GM18951 (cell line): Measurements from ENCODE around the gene KRT3.

Experiments used
- POLR2A ChIP-seq: IDR thresholded peaks from 4 replicates; pipeline ENCODE4 v1.6.1; 2011; ENCODE audit warnings: mild to moderate bottlenecking; ENCODE audit not compliant: insufficient read length, insufficient read depth; ENCODE audit errors: extremely low read depth
- in situ Hi-C: fragments of 300-500 bp; cut with MboI; formaldehyde crosslinking; loops from one replicate; pipeline ENCODE4 v1.12.0; 2022; ENCODE audit warnings: low sequenced_read_pairs, mixed read lengths, inconsistent platforms; ENCODE audit not compliant: unreplicated experiment

KRT3 gene

DNA sequence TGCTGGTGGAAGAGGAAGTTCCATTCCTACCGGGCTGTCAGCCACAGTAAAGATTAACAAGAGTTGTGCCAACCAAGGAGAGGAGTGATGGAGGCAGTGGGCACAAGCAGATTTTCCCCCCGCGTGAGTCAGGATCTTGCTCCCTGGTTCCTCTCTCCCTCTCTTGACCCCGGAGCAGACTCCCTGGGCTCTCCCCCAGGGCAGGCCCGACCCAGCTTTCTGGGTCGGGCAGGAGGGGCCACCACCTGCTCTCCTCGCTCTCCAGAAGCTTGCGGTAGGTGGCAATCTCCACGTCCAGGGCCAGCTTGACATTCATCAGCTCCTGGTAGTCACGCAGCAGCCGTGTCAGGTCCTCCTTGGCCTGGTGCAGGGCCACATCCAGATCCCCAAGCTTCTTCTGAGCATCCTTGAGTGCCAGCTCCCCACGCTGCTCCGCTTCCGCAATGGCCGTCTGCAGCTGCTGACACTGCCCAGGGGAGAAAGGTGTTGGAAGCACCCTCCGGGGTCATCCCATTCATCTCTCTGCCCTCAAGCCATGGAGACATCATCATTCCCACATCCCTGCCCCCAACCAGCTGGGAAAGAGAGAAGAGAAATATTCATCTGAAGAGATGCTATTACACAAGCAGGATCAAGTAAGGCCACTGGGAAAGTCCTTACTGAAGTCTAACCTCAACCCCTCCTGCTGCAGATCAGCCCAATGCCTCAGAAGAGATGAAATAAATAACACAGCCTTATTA lies 27.0 kb upstream of the KRT3 start:
- TF ChIP-seq POLR2A: no peak
- in situ Hi-C loops: no loop called here

DNA sequence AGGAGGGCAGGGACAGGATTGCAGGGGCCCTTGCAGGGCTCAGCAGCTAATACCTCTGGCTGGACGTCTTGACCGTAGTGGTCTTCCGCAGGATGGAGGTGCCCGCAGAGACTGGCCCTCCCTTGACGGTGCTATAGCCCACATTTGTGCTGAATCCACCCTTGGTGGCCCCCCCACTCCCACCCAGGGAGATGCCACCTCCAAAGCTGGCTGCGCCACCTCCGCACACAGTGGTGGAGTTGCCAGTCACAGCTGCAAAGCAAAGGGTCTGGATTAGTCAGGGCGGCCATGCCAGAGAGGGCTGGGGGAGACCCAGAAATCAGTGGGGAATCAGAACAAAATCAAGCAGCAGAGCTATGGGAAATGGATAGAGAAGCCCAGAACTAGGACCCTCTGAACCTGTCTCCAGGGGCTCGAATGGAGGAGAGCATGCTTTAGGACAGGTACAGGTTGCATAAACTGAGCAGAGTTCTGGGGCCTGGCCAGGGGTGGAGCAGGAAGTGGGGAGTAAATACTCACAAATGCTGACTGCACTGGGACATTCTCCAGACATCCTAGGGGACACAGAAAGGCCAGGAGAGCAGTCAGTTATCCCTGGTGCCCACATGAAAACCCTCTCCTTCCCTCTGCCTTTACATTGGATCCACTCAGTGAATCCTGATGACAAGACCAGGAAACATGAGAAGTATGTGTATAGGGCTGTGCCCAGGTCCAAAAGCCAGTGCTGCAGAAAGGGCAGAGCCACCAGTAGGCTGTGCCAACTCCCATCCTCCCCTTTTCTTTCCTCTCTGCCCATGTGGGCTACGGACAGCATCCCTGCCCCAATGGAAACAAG lies 26.1 kb upstream of the KRT3 start:
- no peak for TF ChIP-seq POLR2A
- in situ Hi-C loops: no loop called here

DNA sequence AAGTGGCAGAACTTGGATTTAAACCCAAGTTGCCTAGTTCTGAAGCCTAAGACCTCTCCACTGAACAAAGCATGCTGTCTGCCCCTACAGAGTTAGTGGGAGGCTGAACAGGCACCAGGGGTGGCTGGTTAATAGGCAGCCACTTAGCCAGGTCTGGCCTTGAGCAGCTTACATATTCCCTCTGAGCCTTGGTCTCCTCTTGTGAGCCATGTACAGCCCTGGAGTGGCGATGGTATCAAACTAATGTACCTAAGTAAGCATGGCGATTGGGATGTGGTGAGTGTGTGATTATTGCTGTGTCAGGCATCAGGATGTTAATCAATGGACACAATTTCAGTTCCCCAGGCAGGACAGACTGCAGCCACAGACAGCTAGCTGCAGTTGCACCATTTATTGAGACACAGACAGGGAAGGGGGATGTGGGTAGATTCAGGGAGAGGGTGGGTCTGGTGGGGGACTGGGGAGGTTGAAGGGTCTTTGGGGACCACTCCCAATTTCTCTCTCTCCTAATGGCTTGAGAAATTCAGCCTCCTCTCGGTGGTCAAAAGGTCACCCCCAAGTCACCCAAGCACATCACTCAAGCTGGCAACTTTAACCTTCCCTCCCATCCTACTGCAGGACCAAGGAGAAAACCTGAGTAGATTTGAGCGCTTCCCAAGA lies 25.3 kb upstream of the KRT3 start:
- TF ChIP-seq POLR2A: no peak
- in situ Hi-C loops: no loop called here

DNA sequence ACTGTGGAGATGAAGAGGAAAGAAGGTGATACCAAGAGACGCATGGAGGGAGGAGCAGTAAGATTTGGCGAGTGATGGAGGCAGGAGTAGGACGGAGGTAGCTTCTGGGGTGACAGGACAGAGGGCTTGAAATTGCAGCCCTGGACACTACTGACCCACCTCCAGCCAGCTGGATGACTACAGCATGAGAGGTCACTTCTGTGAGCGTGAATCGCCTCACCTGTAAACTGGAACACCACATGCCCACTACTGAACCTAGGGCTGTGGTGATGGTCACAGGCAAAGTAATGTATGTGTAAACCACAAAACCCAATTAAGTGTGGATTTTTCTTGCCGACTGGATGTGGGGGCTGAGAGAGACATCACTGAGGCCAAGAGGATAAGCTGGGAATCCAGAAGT lies 24.6 kb upstream of the KRT3 start:
- in situ Hi-C loops: no loop called here
- no peak for TF ChIP-seq POLR2A

DNA sequence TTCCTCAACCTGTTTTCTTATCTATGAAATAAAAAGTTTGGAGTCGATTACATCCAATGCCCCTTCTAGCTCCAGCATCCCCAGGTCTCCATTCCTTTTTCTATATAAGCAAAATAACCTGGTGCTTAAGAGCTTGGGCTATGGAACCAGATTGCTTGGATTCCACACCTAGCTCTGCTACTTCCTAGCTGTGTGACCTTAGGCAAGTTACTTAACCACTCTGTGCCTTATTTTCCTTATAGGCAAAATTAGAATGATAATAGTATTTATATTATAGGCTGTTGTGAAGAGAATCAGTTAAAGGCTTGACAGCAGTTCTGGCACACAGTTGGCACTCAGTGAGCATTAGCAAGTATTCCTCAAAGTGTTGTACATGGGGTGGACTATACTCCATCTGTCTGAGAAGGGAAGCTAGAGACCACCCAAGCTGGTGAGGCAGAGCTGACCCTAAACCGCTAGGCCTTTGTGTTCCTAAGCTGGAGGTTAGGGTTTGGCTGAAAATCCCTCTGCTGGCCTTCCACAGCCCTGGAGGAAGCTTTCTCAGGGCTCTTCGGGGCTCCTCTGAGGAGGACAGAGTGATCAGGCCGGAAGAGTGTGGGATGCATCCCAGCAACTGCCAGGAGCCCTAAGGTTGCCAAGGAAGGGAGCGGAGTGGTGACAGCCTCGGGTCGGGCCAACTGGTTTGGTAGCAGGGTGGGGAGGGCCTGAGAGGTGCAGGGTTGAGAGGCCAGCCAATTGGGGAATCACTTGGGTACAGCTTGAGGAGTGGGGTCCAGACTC lies 24.0 kb upstream of the KRT3 start:
- in situ Hi-C loops: no loop called here
- no peak for TF ChIP-seq POLR2A

DNA sequence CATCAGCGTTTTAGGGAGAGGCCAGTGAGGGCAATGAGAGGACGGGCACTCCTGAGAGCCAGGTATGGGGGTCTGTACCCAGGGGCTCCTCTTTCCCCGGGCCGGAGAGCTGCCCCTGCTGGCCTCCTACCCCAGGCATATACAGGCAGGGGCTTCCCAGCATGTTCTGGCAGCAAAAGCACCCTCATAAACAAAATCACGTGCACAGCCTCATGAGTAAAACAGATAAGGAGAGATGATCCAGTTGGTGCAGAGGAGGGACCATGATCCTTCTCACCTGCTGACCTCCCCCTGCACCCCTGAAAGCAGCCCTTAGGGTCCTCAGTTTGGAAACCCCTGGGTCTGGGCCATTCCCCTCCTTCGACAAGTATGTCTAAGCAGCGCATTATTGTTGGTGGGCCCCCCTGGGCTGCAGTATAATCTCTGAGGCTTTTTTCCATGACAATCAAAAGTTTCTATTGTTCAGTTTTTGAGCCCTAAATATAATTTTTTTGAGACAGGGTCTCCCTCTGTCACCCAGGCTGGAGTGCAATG lies 23.0 kb upstream of the KRT3 start:
- in situ Hi-C loops: no loop called here
- no peak for TF ChIP-seq POLR2A

DNA sequence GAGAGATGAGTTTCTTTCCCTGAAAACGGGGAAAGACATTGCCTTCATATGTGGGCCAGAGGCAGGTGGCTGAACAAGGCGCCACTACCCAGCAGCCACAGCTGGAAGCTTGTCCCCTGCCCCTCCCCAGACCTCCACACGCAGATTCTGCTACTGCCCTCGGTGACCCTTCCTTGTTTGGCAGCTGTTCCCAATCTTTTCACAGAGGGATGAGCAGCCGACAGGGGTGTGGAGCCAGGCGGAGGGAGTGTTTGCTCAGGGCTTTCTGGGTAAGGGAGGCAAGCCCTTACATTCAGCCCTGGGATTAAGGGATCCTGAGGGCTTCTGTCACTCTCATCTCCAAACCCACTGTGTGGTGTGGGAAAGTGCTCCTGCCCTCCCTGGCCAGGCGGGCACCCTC lies 22.5 kb upstream of the KRT3 start:
- in situ Hi-C loops: no loop called here
- no peak for TF ChIP-seq POLR2A

DNA sequence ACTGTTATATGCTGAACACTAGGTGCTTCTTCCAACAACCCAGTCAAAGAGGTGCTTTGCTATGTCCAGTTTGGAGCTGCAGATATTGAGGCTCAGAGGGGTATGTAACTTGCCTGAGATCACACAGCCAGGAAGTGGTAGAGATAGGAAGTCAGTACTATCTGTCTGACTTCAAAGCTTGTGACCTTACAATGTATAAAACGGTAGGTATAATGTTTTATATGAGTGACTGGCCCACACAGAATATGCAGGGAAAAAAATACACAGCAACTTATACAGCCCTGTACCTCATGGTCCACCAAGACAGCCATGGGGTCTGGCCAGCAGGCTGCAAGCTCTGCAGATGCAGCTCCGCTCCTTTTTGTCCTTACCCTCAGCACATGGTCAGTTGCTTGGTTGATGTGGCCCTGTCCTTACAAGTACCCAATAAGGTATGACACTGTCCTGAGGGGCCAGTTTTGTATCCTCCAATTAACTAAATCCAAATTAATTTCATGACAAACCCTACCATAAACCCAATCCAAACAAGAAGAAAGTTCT lies 21.9 kb upstream of the KRT3 start:
- in situ Hi-C loops: no loop called here
- TF ChIP-seq POLR2A: no peak

DNA sequence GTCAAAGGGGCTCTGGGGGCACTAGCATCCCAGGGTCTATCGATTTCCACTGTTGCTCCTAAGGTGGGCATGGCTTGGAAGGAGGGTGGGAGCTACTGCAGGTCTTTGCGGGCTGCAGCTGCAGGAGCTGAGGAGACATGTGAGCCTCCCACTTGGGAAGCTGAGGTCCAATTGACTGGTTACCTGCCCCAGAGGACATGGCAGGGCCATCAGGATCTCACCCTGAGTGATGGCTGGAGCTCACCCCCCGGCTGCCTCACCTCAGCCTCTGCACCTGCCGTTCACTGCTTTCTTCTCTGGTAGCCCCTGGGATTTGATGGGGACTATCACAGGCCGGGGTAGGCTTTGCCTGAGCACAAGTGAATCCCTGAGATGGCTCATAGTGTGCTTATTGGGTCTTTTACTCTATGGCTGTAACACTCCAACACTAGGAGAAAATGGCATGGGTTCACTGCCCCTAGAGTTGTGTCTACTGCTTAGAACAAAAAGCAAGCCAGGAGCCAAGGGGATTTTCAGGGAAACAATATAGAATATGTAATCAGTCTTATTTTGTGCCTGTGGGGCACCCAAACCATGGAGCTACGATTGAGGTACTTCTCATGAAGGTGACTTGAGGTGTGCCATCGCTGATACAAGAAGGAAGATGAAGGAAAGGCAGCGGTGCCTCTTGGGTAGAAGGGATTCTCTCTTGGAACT lies 21.2 kb upstream of the KRT3 start:
- in situ Hi-C loops: no loop called here

DNA sequence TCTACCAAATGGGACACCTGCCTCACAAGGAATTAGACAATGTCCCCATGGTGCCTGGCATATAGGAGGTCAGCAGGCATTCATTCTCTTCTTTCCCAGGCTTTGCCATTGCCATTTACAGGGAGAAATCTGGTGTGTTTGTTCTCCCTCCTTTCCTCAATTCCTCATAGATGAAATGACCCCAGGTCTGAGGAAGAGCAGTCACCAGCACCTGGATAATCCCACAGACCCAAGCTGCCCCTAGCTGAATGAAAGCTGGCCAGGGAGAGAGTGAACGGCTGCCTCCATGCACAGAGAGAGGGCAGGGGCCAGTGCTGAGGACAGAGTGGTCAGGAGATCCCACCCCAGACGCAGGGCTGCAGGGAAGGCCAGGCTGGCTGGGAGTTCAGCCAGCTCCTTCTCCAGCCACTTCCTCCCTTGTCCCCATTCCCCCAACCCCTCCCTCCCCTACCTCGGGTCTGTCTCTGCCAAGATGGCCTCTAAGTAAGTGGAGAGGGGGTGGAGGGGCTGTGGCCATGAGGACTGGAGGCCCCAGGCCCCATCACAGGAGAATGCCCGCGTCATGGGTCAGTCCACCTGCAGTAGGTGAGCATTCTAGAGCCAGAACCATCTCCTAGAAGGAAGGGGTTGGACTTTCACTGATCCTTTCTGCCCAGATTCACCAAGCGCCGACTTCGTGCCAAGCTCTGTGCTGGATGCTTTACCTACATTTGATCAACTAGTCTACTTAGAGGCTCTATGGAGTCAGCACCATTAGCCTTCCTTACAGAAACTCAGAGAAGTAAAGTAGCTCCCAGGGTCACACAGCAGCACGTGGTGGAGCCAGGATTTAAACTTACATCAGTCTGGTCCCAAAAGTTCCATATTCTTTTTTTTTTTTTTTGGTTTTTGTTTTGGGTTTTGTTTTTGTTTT lies 20.0 kb upstream of the KRT3 start:
- no peak for TF ChIP-seq POLR2A
- in situ Hi-C loops: no loop called here

More for the DNA sequence above, 21.2 kb upstream of the KRT3 start:
- no peak for TF ChIP-seq POLR2A

DNA sequence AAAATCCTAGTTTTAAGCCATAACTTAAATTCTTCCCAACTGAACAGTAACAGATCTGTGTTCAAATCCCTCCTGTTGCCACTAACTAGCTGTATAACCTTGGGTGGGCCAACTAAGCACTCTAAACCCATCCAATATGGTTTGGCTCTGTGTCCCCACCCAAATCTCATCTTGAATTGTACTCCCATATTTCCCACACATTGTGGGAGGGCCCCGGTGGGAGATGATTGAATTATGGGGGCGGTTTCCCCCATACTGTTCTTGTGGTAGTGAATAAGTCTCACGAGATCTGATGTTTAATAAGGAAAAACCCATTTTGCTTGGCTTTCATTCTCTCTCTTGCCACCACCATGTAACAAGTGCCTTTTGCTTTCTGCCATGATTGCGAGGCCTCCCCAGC lies 19.2 kb upstream of the KRT3 start:
- TF ChIP-seq POLR2A: no peak
- in situ Hi-C loops: no loop called here
